Small intestine (tissue), 7 donors: ENCODE data around the gene YIF1B. TPM values are rescaled to one million over a fixed set of nuclear protein-coding genes. Genes with fewer than 3 reads are reported as not detected.

Experiments
- DNase-seq, 2 donors: peaks; one replicate each; pipeline versions ENCODE4 v3.0.0 to v3.0.0-alpha.2; 2013
- FAIRE-seq: peaks from 2 replicates; lab custom pipeline; 2012; peaks lifted over from hg19 to GRCh38; lab: Jason Lieb, UNC
- H3K27ac ChIP-seq, 3 donors: one replicate each; pipeline ENCODE4 v1.5.1; 2013; ENCODE audit warnings: low read length in 2 of 3, mild to moderate bottlenecking in 2 of 3, control low read depth in 1 of 3, inconsistent platforms in 1 of 3, low read depth in 1 of 3, moderate library complexity in 1 of 3
- H3K27me3 ChIP-seq, 3 donors: one replicate each; pipeline ENCODE4 v1.6.1; 2013; ENCODE audit warnings: low read length in 3 of 3, inconsistent platforms in 1 of 3; ENCODE audit not compliant: control insufficient read depth in 3 of 3, insufficient read depth in 3 of 3
- H3K36me3 ChIP-seq, 3 donors: one replicate each; pipeline ENCODE4 v1.6.1; 2013; ENCODE audit warnings: low read length in 3 of 3, inconsistent platforms in 1 of 3, low read depth in 1 of 3, mild to moderate bottlenecking in 1 of 3, moderate library complexity in 1 of 3; ENCODE audit not compliant: control insufficient read depth in 3 of 3, insufficient read depth in 2 of 3
- H3K4me1 ChIP-seq, 3 donors: one replicate each; pipeline ENCODE4 v1.6.1; 2013; ENCODE audit warnings: low read length in 2 of 3, inconsistent platforms in 1 of 3, low read depth in 1 of 3, mild to moderate bottlenecking in 1 of 3, moderate library complexity in 1 of 3; ENCODE audit not compliant: control insufficient read depth in 3 of 3, insufficient read depth in 2 of 3
- H3K4me3 ChIP-seq, 3 donors: one replicate each; pipeline ENCODE4 v1.5.1; 2013; ENCODE audit warnings: low read length in 3 of 3, control low read depth in 1 of 3, inconsistent platforms in 1 of 3, low read depth in 1 of 3, mild to moderate bottlenecking in 1 of 3, moderate library complexity in 1 of 3
- H3K9me3 ChIP-seq, 2 donors: one replicate each; pipeline ENCODE4 v1.6.1; 2013; ENCODE audit warnings: low read depth in 1 of 2, low read length in 1 of 2; ENCODE audit not compliant: control insufficient read depth in 2 of 2, insufficient read depth in 1 of 2
- WGBS, 3 donors: extraction: QIAGEN DNeasy Blood & Tissue Kit; methylation state at CpG; one replicate each; pipeline ENCODE4 v1.1.7; 2013; 5-methylcytosine and 5-hydroxymethylcytosine counted together
- polyA plus RNA-seq, 4 donors: library from polyadenylated mRNA; stranded (reverse) in 3 of 4; unstranded in 1 of 4; fragments of 200-250 nt in 3 of 4; fragments of 120-200 nt in 1 of 4; gene quantifications; one replicate each; pipeline versions ENCODE4 v1.2.1 to v1.2.3, GENCODE V29; 2013
- donor health status: healthy with polysubstance abuse.
- donor health status: control.
- donor health status: control.
- donor health status: Bipolar disorder and iron deficiency.
- donor health status: healthy.

Gene YIF1B
- polyA plus RNA-seq, 4 donors = 13.0 to 73.1 (median 16.6) TPM

DNA sequence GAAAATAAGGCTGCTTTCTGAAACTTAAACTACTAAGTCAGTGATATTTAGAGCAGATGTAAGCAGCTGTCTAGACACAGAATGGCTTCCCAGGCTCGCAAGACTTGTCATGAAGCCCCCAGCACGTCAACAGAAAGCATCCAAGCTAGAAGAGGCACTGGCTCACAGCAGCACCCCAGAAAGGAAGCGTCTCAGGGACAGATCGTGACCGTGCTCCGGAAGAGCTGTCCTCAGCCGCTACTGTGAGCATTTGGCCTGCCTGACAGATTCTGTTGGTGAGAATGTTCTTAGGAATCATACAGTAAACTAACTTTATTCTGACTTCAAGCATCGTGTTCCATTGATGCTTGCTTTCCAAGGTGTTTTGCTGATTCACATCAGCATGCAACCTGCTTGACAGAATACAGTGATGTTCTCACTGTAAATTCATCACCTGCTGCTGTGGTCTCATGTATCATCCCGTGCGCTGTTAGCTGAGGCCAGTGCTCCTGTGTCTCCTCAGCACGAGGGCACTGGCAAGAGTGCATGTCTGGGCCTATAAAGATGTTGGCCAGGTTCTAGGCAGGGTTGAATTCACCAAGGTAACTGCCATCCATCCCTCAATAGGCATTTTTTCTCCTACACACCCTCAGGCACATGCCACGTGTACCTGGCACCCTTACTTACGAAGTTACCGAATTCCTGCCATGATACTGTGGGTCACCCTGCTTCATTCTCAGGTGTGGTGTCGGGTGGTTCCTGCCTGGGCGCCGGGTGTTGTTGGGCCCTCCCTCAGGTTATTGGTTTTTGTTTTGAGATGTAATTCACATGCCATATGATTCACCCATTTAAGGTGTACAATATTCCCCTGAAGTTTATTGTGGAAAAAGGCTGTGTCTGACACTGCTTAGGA lies 35.5 kb downstream of the YIF1B start:
- Histone ChIP-seq H3K9me3 (no peaks in the 10 kb centered on the region), H3K27me3 (no peaks in the 10 kb centered on the region), H3K27ac (no peak overlapping the region), H3K36me3 (peaks cover 0 to 70% (median 4%) of the 10 kb centered on the region in 3 donors), H3K4me1 (peaks cover 0 to 5% (median 2%) of the 10 kb centered on the region in 3 donors), H3K4me3 (no peak overlapping the region)
- DNase-seq (no peak), FAIRE-seq (no peak)
- 72 to 74% (median 74%) methylated on average over 17 of the region's 17 CpGs for WGBS, 3 donors

DNA sequence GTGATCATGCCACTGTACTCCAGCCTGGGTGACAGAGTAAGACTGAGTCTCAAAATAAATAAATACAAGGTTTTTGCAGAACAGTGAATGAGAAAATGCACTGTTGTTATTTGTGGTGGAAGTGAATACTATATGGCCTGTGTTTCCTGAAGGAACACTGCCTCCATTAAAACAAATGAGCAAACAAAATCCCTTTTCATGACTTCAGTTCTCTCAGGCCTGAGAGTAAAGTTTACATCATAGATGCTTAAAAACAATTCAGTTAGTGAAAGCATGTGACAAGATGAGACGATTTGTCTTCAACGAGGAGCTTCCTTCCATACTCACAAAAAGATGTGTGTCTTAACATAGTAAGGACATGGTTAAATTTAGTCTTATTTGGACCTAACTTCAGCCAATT lies 37.0 kb downstream of the YIF1B start:
- FAIRE-seq (no peak), DNase-seq (no peak)
- Histone ChIP-seq H3K9me3 (no peaks in the 10 kb centered on the region), H3K4me1 (peaks cover 2 to 17% (median 2%) of the 10 kb centered on the region in 3 donors), H3K27ac (no peak overlapping the region), H3K36me3 (peaks cover 0 to 62% (median 0%) of the 10 kb centered on the region in 3 donors), H3K27me3 (no peaks in the 10 kb centered on the region), H3K4me3 (no peak overlapping the region)
- 54 to 61% (median 54%) methylated on average over 2 of the region's 2 CpGs for WGBS, 3 donors

DNA sequence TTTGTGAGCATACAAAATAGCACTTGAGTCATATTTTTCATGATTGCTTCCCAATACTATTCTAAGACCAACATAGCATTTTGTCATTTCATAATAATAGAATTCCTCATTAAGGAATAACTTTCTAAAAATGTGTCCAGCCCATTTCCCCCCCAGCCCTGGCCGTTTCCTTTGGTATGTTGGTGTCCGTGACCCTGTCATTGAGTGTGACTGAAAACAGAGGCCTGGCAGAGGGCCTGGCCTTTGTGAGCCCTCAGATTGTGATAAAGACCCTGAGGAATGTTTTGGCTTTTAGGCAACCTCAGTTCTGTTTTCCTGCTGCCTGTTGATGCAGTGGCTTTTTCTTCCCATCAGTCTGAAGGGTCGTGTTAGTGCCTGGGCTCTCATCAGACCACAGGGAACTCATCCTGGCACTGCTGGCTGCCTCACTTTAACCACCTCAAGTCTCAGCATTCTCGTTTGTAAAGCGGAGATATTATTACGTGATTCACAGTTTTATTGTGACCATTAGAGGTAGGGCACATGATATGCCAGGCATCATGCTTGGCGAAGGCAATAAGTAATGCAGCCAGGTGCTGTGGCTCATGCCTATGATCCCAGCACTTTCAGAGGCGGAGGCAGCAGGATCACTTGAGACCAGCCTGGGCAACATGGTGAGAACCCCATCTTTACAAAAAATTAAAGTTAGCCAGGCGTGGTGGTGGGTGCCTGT lies 37.6 kb downstream of the YIF1B start:
- FAIRE-seq (no peak), DNase-seq (peak in 1 of 2 donors; percentile 66)
- 28 to 59% (median 38%) methylated on average over 9 of the region's 9 CpGs for WGBS, 3 donors
- Histone ChIP-seq H3K36me3 (peaks cover 0 to 57% (median 0%) of the 10 kb centered on the region in 3 donors), H3K4me1 (peaks cover 2 to 22% (median 2%) of the 10 kb centered on the region in 3 donors), H3K9me3 (no peaks in the 10 kb centered on the region), H3K27ac (peak overlapping the region in 2 of 3 donors; percentile 15 to 63), H3K4me3 (no peak overlapping the region), H3K27me3 (no peaks in the 10 kb centered on the region)

DNA sequence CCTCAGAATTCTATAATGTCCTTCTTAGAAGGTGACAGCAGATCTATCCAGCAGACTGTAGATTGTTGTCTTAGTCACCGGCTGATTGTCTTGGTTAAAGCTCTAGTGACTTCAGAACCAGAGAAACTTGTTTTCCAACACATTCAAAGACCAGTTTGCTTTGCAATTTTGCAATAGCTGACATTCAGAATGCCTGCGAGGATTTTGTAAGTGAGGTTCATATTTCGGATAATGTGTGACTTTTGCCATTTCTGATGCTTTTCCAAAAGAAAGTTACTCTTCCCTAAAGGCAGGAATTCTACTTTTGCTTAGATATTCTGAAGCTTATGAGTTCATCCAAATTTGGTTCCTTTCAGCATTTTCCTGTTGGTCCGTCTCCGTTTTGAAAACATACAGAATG lies 38.2 kb downstream of the YIF1B start:
- H3K27me3 ChIP-seq = no peaks in the 10 kb centered on the region
- H3K36me3 ChIP-seq = peaks cover 0 to 51% (median 0%) of the 10 kb centered on the region in 3 donors
- WGBS, 3 donors = 53 to 60% (median 55%) methylated on average over 5 of the region's 5 CpGs
- FAIRE-seq (no peak), DNase-seq (no peak)
- no peaks in the 10 kb centered on the region for H3K9me3 ChIP-seq
- no peak overlapping the region for H3K4me3 ChIP-seq
- H3K27ac ChIP-seq = peak overlapping the region in 1 of 3 donors; percentile 42
- H3K4me1 ChIP-seq = peaks cover 2 to 24% (median 2%) of the 10 kb centered on the region in 3 donors

DNA sequence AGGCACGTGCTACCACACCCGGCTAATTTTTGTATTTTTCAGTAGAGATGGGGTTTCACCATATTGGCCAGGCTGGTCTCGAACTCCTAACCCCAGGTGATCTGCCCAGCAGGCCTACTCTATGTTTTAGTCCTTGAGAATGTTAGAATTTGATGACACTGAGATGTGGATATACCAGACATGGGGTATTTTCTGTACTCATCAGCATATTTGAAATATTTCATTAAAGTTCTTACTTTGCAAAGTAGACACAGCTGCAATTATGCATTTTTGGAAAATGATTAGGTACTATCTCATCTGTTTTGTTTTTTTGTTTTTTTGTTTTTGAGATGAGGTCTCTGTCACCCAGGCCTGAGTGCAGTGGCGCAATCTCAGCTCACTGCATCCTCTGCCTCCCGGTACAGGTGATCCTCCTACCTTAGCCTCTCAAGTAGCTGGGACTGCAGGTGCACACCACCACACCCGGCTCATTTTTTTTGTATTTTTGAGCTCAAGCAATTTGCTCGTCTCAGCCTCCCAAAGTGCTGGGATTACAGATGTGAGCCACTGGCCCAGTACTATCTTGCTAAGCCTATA lies 38.7 kb downstream of the YIF1B start:
- Histone ChIP-seq H3K4me3 (no peak overlapping the region), H3K36me3 (peaks cover 0 to 46% (median 0%) of the 10 kb centered on the region in 3 donors), H3K27me3 (no peaks in the 10 kb centered on the region), H3K9me3 (no peaks in the 10 kb centered on the region), H3K27ac (peak overlapping the region in 1 of 3 donors; percentile 42), H3K4me1 (peaks cover 2 to 28% (median 2%) of the 10 kb centered on the region in 3 donors)
- DNase-seq (no peak), FAIRE-seq (no peak)
- WGBS, 3 donors = 90 to 94% (median 91%) methylated on average over 7 of the region's 7 CpGs

DNA sequence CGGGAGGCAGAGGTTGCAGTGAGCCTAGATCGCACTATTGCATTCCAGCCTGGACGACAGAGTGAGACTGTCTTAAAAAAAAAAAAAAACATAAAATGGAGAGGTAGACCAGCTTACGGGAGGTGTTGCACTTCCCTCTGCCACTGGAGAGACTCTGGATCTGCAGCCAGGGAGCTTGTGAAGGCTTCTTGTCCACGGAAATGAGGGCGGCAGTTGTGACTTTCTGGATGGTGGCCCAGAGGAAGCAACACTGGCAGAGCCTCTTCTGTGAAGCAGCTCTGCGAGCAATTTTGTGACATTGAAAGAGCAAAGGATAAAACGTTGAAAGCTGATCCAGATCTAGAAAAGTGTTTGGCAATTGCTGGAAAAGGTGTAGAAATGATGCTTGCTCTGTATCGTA lies 41.0 kb downstream of the YIF1B start:
- H3K4me3 ChIP-seq = no peak overlapping the region
- DNase-seq (peak in 1 of 2 donors; percentile 46), FAIRE-seq (no peak)
- H3K27ac ChIP-seq = peak overlapping the region; percentile 59 to 83 (median 64)
- no peaks in the 10 kb centered on the region for H3K9me3 ChIP-seq
- H3K36me3 ChIP-seq = peaks cover 0 to 37% (median 0%) of the 10 kb centered on the region in 3 donors
- H3K27me3 ChIP-seq = no peaks in the 10 kb centered on the region
- H3K4me1 ChIP-seq = peaks cover 2 to 37% (median 4%) of the 10 kb centered on the region in 3 donors
- WGBS, 3 donors = 22 to 50% (median 32%) methylated on average over 9 of the region's 9 CpGs

DNA sequence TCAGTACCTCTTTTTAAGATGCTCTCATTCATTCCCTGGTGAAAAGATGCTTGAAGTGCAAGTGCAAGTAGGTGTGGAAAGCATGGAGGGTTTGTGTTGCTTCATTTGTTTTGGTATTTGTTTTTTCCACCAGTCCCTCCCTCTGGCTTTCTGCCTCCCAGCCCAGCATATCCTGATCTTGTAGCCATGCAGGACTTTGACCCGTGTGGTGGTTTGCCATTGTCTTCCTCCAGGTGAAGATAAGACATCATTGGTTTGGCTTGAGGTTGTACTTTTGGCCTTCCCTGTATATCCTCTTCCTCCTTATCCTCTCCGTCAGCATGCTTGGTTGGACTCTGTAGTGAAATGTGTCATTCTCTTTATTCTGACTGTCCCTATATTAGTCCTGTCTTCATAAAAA lies 42.2 kb downstream of the YIF1B start:
- no peak overlapping the region for H3K4me3 ChIP-seq
- DNase-seq = peak; percentile 90 to 98
- no peaks in the 10 kb centered on the region for H3K27me3 ChIP-seq
- no peak for FAIRE-seq
- peaks cover 2 to 43% (median 4%) of the 10 kb centered on the region in 3 donors for H3K4me1 ChIP-seq
- peak overlapping the region; percentile 79 to 87 (median 83) for H3K27ac ChIP-seq
- no peaks in the 10 kb centered on the region for H3K9me3 ChIP-seq
- H3K36me3 ChIP-seq = peaks cover 0 to 29% (median 0%) of the 10 kb centered on the region in 3 donors
- 21 to 39% (median 28%) methylated on average over 2 of the region's 2 CpGs for WGBS, 3 donors
